Dedifferentiated amniotic fluid mesenchymal stem cell (primary cell): Measurements from ENCODE around the gene CAMKK1.
A peak's percentile ranks its signal among the peaks of the same experiment; 100 is the strongest.

Experiments
- DNase-seq: peaks from one replicate; pipeline ENCODE4 v3.0.0-alpha.2; 2016; ENCODE audit errors: extremely low spot score

The CAMKK1 gene

GRCh38 chr17:3893003-3893719 is at the start of gene CAMKK1:
TSS of gene CAMKK1 (minus strand) at chr17:3893053. CDS start at chr17:3885687, 7,366 bp downstream.
- peak; percentile 61 for DNase-seq

- DNase-seq, result no peak
These were observed 48.3 kb upstream of the CAMKK1 start for GRCh38 chr17:3940965-3941698.

- DNase-seq, result no peak
These were observed 44.5 kb upstream of the CAMKK1 start for GRCh38 chr17:3937359-3937758.

- peak; percentile 15 for DNase-seq
These were observed 43.0 kb upstream of the CAMKK1 start for GRCh38 chr17:3935825-3936355.

- no peak for DNase-seq
These were observed 42.3 kb upstream of the CAMKK1 start for GRCh38 chr17:3935140-3935542.

- DNase-seq, result no peak
These were observed 36.9 kb upstream of the CAMKK1 start for GRCh38 chr17:3929764-3930163.

- no peak for DNase-seq
These were observed 36.3 kb upstream of the CAMKK1 start for GRCh38 chr17:3929181-3929580.

GRCh38 chr17:3928406-3928805 is 35.6 kb upstream of the CAMKK1 start:
- DNase-seq, result no peak

- DNase-seq, result no peak
These were observed 34.9 kb upstream of the CAMKK1 start for GRCh38 chr17:3927628-3928340.

GRCh38 chr17:3926860-3927627 is 34.2 kb upstream of the CAMKK1 start:
- no peak for DNase-seq

- DNase-seq, result no peak
These were observed 33.0 kb upstream of the CAMKK1 start for GRCh38 chr17:3925684-3926485.

- no peak for DNase-seq
These were observed 31.9 kb upstream of the CAMKK1 start for GRCh38 chr17:3924512-3925350.

- no peak for DNase-seq
These were observed 30.8 kb upstream of the CAMKK1 start for GRCh38 chr17:3923466-3924190.

GRCh38 chr17:3922765-3923164 is 29.9 kb upstream of the CAMKK1 start:
- no peak for DNase-seq

- no peak for DNase-seq
These were observed 28.9 kb upstream of the CAMKK1 start for GRCh38 chr17:3921502-3922319.

- DNase-seq, result no peak
These were observed 28.2 kb upstream of the CAMKK1 start for GRCh38 chr17:3921006-3921405.

GRCh38 chr17:3919123-3919624 is 26.3 kb upstream of the CAMKK1 start:
- no peak for DNase-seq
